Right lobe of liver (tissue), 4 donors: ENCODE results near the gene QPRT.

Experiments used
- POLR2A ChIP-seq: fragments of 450-650 bp; IDR thresholded peaks from one replicate; pipeline ENCODE4 v1.6.1; 2017; ENCODE audit warnings: antibody characterized with exemption, mild to moderate bottlenecking
- TF ChIP-seq, protein P1 (sequence below), 4 donors: fragments of 200-600 bp in 3 of 4; fragments of 450-650 bp in 1 of 4; IDR thresholded peaks; one replicate each; pipeline versions ENCODE4 v1.5.1 to v1.8.0; 2016 to 2022; ENCODE audit warnings: antibody characterized with exemption in 4 of 4, mild to moderate bottlenecking in 2 of 4
- donor health status: DM: no; HTN: no; CAD: no.
- donor health status: DM: no; HTN: no; CAD: no.
- donor health status: DM: no; HTN: yes; CAD: no.

DNA sequence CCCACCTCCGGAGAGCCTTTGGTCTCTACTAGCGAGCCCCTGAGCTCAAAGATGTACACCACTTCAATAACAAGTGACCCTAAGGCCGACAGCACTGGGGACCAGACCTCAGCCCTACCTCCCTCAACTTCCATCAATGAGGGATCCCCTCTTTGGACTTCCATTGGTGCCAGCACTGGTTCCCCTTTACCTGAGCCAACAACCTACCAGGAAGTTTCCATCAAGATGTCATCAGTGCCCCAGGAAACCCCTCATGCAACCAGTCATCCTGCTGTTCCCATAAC lies 15.2 kb upstream of the QPRT start:
- TF ChIP-seq, protein P1, sequence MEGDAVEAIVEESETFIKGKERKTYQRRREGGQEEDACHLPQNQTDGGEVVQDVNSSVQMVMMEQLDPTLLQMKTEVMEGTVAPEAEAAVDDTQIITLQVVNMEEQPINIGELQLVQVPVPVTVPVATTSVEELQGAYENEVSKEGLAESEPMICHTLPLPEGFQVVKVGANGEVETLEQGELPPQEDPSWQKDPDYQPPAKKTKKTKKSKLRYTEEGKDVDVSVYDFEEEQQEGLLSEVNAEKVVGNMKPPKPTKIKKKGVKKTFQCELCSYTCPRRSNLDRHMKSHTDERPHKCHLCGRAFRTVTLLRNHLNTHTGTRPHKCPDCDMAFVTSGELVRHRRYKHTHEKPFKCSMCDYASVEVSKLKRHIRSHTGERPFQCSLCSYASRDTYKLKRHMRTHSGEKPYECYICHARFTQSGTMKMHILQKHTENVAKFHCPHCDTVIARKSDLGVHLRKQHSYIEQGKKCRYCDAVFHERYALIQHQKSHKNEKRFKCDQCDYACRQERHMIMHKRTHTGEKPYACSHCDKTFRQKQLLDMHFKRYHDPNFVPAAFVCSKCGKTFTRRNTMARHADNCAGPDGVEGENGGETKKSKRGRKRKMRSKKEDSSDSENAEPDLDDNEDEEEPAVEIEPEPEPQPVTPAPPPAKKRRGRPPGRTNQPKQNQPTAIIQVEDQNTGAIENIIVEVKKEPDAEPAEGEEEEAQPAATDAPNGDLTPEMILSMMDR (IDR thresholded peaks at IDR 0.05) = no peak
- no peak for TF ChIP-seq POLR2A
